IMR-90 (cell line): ENCODE results near the gene RRAGD. TPM values are rescaled to one million over a fixed set of nuclear protein-coding genes. Genes with fewer than 3 reads are reported as not detected.

Source experiments
- ATAC-seq: fragments of 200-7000 bp; cut with Tn5 transposase; 2 replicates; pipeline ENCODE4 v1.9.1; 2020; ENCODE audit warnings: low read depth, mild to moderate bottlenecking, moderate library complexity
- BruUV-seq: library from RNA; stranded (reverse); fragments of 400-500 nt; replicated peaks from 2 replicates; lab custom pipeline; 2021; lab: Mats Ljungman, UMichigan
- CTCF ChIA-PET: fragments of 300-600 bp; formaldehyde crosslinking; extraction: SDS; loops from one replicate; lab custom pipeline; 2021; ENCODE audit warnings: antibody characterized with exemption; lab: Yijun Ruan, JAX
- POLR2A ChIA-PET: fragments of 300-600 bp; sonication (Branson Sonifier 250); formaldehyde crosslinking; loops from one replicate; lab custom pipeline; 2022; ENCODE audit warnings: antibody characterized with exemption; ENCODE audit not compliant: unreplicated experiment; lab: Charles Lee
- DNase-seq: peaks from one replicate; pipeline ENCODE4 v3.0.0; 2013
- H2AFZ ChIP-seq: replicated peaks from 2 replicates; pipeline ENCODE3; 2013; ENCODE audit warnings: low read length, mild to moderate bottlenecking; ENCODE audit not compliant: poor library complexity
- H2AK5ac ChIP-seq: 2 replicates; pipeline ENCODE4 v1.6.1; 2013; ENCODE audit warnings: low read depth, low read length, inconsistent platforms
- H2AK9ac ChIP-seq: replicated peaks from 2 replicates; pipeline ENCODE3; 2013; ENCODE audit warnings: mild to moderate bottlenecking, low read depth, low read length, moderate library complexity; ENCODE audit not compliant: poor library complexity
- H2BK120ac ChIP-seq: 2 replicates; pipeline ENCODE4 v1.6.1; 2013; ENCODE audit warnings: low read depth, low read length, inconsistent platforms
- H2BK15ac ChIP-seq: 3 replicates; pipeline ENCODE4 v1.6.1; 2013; ENCODE audit warnings: low read depth, low read length, inconsistent platforms
- H2BK20ac ChIP-seq: 2 replicates; pipeline ENCODE4 v1.6.1; 2013; ENCODE audit warnings: low read depth, mild to moderate bottlenecking, inconsistent platforms, low read length, moderate library complexity
- H2BK5ac ChIP-seq: 2 replicates; pipeline ENCODE4 v1.6.1; 2013; ENCODE audit warnings: mild to moderate bottlenecking, low read depth, low read length, inconsistent platforms; ENCODE audit not compliant: poor library complexity, severe bottlenecking
- H3K14ac ChIP-seq: replicated peaks from 2 replicates; pipeline ENCODE4 v1.6.1; 2013; ENCODE audit warnings: low read depth, low read length, inconsistent platforms
- H3K18ac ChIP-seq: 2 replicates; pipeline ENCODE4 v1.6.1; 2013; ENCODE audit warnings: low read depth, low read length, control low read depth
- H3K23ac ChIP-seq: 2 replicates; pipeline ENCODE4 v1.6.1; 2013; ENCODE audit warnings: low read depth, low read length, inconsistent platforms
- H3K27ac ChIP-seq: 2 replicates; pipeline ENCODE4 v1.5.1; 2013; ENCODE audit warnings: mild to moderate bottlenecking, control low read depth, low read length; ENCODE audit not compliant: insufficient read depth
- H3K27me3 ChIP-seq: 2 replicates; pipeline ENCODE4 v1.6.1; 2013; ENCODE audit warnings: low read length; ENCODE audit not compliant: control insufficient read depth, insufficient read depth
- H3K36me3 ChIP-seq: 2 replicates; pipeline ENCODE4 v1.6.1; 2013; ENCODE audit warnings: low read length, mixed read lengths; ENCODE audit not compliant: control insufficient read depth, insufficient read depth
- H3K4ac ChIP-seq: 2 replicates; pipeline ENCODE4 v1.6.1; 2013; ENCODE audit warnings: low read depth, low read length, inconsistent platforms
- H3K4me1 ChIP-seq: 2 replicates; pipeline ENCODE4 v1.6.1; 2013; ENCODE audit warnings: low read length, mixed read lengths; ENCODE audit not compliant: control insufficient read depth, insufficient read depth
- H3K4me2 ChIP-seq: 2 replicates; pipeline ENCODE4 v1.6.1; 2013; ENCODE audit warnings: low read depth, mild to moderate bottlenecking, control low read depth, low read length, moderate library complexity
- H3K4me3 ChIP-seq: 2 replicates; pipeline ENCODE4 v1.5.1; 2013; ENCODE audit warnings: low read depth, mild to moderate bottlenecking, control low read depth, low read length, moderate library complexity; ENCODE audit not compliant: insufficient read depth
- H3K56ac ChIP-seq: 2 replicates; pipeline ENCODE4 v1.6.1; 2013; ENCODE audit warnings: low read length, inconsistent platforms; ENCODE audit not compliant: insufficient read depth; ENCODE audit errors: extremely low read depth
- H3K79me1 ChIP-seq, 2 experiments: 2 replicates each; pipeline ENCODE4 v1.6.1; 2013; ENCODE audit warnings: low read length in 2 of 2, inconsistent platforms in 1 of 2, low read depth in 1 of 2
- H3K9ac ChIP-seq: 2 replicates; pipeline ENCODE4 v1.6.1; 2013; ENCODE audit warnings: low read depth, low read length, control low read depth
- H3K9me1 ChIP-seq: 2 replicates; pipeline ENCODE4 v1.6.1; 2013; ENCODE audit warnings: low read length, inconsistent platforms; ENCODE audit not compliant: insufficient read depth
- H3K9me3 ChIP-seq: 2 replicates; pipeline ENCODE4 v1.6.1; 2013; ENCODE audit warnings: low read length; ENCODE audit not compliant: control insufficient read depth, insufficient read depth
- H4K20me1 ChIP-seq: 2 replicates; pipeline ENCODE4 v1.6.1; 2013; ENCODE audit warnings: low read length, inconsistent platforms; ENCODE audit not compliant: insufficient read depth
- H4K5ac ChIP-seq: 2 replicates; pipeline ENCODE4 v1.6.1; 2013; ENCODE audit warnings: mild to moderate bottlenecking, low read depth, low read length, control low read depth
- H4K8ac ChIP-seq, 2 experiments: 2 replicates each; pipeline ENCODE4 v1.6.1; 2013; ENCODE audit warnings: low read depth in 2 of 2, low read length in 2 of 2, control low read depth in 1 of 2, inconsistent platforms in 1 of 2
- H4K91ac ChIP-seq: 2 replicates; pipeline ENCODE4 v1.6.1; 2013; ENCODE audit warnings: low read depth, low read length, inconsistent platforms; ENCODE audit not compliant: insufficient read depth
- BHLHE40 ChIP-seq: fragments of 150-350 bp; IDR thresholded peaks from 2 replicates; pipeline ENCODE4 v1.6.1; 2016; ENCODE audit warnings: mild to moderate bottlenecking, low read depth, low read length
- CEBPB ChIP-seq: IDR thresholded peaks from 2 replicates; pipeline ENCODE4 v1.6.1; 2012; ENCODE audit warnings: low read depth, low read length, improper control_type of control experiment
- CHD1 ChIP-seq: IDR thresholded peaks from 2 replicates; pipeline ENCODE4 v1.6.1; 2012; ENCODE audit warnings: low read depth, low read length, improper control_type of control experiment
- FOS ChIP-seq: fragments of 150-350 bp; IDR thresholded peaks from 2 replicates; pipeline ENCODE4 v1.6.1; 2016; ENCODE audit warnings: low read depth, low read length
- MAFK ChIP-seq: IDR thresholded peaks from 2 replicates; pipeline ENCODE4 v1.6.1; 2012; ENCODE audit warnings: low read depth, low read length, improper control_type of control experiment
- MAZ ChIP-seq: IDR thresholded peaks from 2 replicates; pipeline ENCODE4 v1.6.1; 2012; ENCODE audit warnings: low read depth, mild to moderate bottlenecking, low read length, improper control_type of control experiment, moderate library complexity, borderline replicate concordance
- MXI1 ChIP-seq: IDR thresholded peaks from 2 replicates; pipeline ENCODE4 v1.6.1; 2012; ENCODE audit warnings: low read depth, mild to moderate bottlenecking, low read length, moderate library complexity, borderline replicate concordance
- NFE2L2 ChIP-seq: fragments of 150-350 bp; IDR thresholded peaks from 2 replicates; pipeline ENCODE4 v1.6.1; 2016; ENCODE audit warnings: low read depth, mild to moderate bottlenecking, low read length
- POLR2A ChIP-seq: IDR thresholded peaks from 2 replicates; pipeline ENCODE4 v1.6.1; 2012; ENCODE audit warnings: mild to moderate bottlenecking, low read depth, low read length
- RAD21 ChIP-seq: IDR thresholded peaks from 2 replicates; pipeline ENCODE4 v1.6.1; 2012; ENCODE audit warnings: low read length, improper control_type of control experiment
- RCOR1 ChIP-seq: IDR thresholded peaks from 2 replicates; pipeline ENCODE4 v1.6.1; 2012; ENCODE audit warnings: mild to moderate bottlenecking, low read length, improper control_type of control experiment; ENCODE audit not compliant: insufficient replicate concordance
- RFX5 ChIP-seq: IDR thresholded peaks from 2 replicates; pipeline ENCODE4 v1.8.0; 2012; ENCODE audit warnings: low read depth, mild to moderate bottlenecking, low read length, moderate library complexity
- SMC3 ChIP-seq: fragments of 150-350 bp; IDR thresholded peaks from 2 replicates; pipeline ENCODE4 v1.6.1; 2016; ENCODE audit warnings: low read depth, mild to moderate bottlenecking, antibody characterized with exemption, low read length, moderate library complexity
- WGBS, 2 experiments: methylation state at CpG; one replicate each; pipeline versions ENCODE4 v1.1.5 to v1.1.7; 2013; ENCODE audit warnings: missing lambda C conversion rate in 2 of 2; ENCODE audit not compliant: insufficient read length in 1 of 2; ENCODE audit errors: extremely low coverage in 2 of 2; 5-methylcytosine and 5-hydroxymethylcytosine counted together
- dilution Hi-C: fragments of 300-500 bp; cut with HindIII; formaldehyde crosslinking; loops from one replicate; pipeline ENCODE4 v1.14.3; 2018; ENCODE audit warnings: low sequenced_read_pairs; ENCODE audit not compliant: unreplicated experiment
- in situ Hi-C: fragments of 300-500 bp; cut with MboI; formaldehyde crosslinking; loops from 3 replicates; pipeline ENCODE4 v1.14.3; 2019; ENCODE audit warnings: low sequenced_read_pairs, inconsistent platforms, mixed read lengths
- intact Hi-C: fragments of 100-400 bp; cut with micrococcal nuclease; formaldehyde crosslinking; loops from 2 replicates; pipeline ENCODE4 v1.10.0; 2022
- polyA plus RNA-seq, 3 experiments: library from polyadenylated mRNA; depleted of rRNA; stranded (reverse); fragments of >200 nt; gene quantifications; 2 replicates each; pipeline ENCODE4 v1.2.3, GENCODE V29; 2012; ENCODE audit warnings: low replicate concordance in 1 of 3
- total RNA-seq: library from RNA; depleted of rRNA; stranded (reverse); fragments of >200 nt; gene quantifications from 2 replicates; pipeline ENCODE4 v1.2.3, GENCODE V29; 2012
- TF ChIP-seq, protein P1 (sequence below): conservative IDR thresholded peaks from 2 replicates; pipeline ENCODE4 v1.5.1; 2012; ENCODE audit warnings: mild to moderate bottlenecking, low read depth, low read length, improper control_type of control experiment
- TF ChIP-seq, protein P2 (sequence below): fragments of 150-350 bp; IDR thresholded peaks from 2 replicates; pipeline ENCODE4 v1.6.1; 2016; ENCODE audit warnings: low read depth, mild to moderate bottlenecking, low read length, moderate library complexity, borderline replicate concordance
- TF ChIP-seq, protein P3 (sequence below): fragments of 150-350 bp; IDR thresholded peaks from 2 replicates; pipeline ENCODE4 v1.6.1; 2017; ENCODE audit warnings: mild to moderate bottlenecking, antibody characterized with exemption, low read length, low read depth

Gene RRAGD
- total and polyA plus RNA-seq, 2 of the 4 experiments (the other 2 are of a cell fraction): not detected

DNA sequence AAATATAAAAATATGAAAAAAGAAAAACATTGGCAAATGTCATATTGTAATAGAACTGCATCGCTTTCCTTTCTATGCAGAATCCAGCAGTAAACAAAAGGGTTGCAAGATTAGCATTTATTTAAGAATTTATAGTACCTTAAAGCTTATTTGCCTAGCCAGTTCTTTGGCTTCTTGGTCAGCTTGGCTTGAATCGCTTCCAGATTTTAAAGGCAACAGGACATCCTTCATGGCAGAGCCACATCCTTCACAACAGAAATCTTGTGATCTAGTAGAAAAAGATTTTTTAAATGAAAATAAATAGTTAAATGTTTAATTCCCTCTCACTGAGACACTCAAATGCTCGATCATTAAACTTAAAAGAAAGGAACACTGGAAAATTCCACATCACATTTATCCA is 76.9 kb downstream of the RRAGD start:
- Histone ChIP-seq H3K9ac (no peak overlapping the region), H3K18ac (no peak overlapping the region), H4K20me1 (no peaks in the 10 kb centered on the region), H4K91ac (no peak overlapping the region), H3K4ac (no peak overlapping the region), H3K27ac (no peak overlapping the region), H3K27me3 (no peaks in the 10 kb centered on the region), H3K9me1 (peaks cover 2% of the 10 kb centered on the region; the same call in 1 of the 2 replicates), H3K14ac (no peak overlapping the region), H2BK120ac (no peak overlapping the region), H4K8ac (no peak overlapping the region), H3K79me1 (peaks cover 19 to 20% of the 10 kb centered on the region in 2 experiments), H2AFZ (no peak overlapping the region), H3K36me3 (peaks cover 22% of the 10 kb centered on the region), H2BK20ac (no peak overlapping the region), H4K5ac (no peak overlapping the region), H3K4me3 (no peak overlapping the region), H2AK5ac (no peak overlapping the region), H3K4me2 (no peak overlapping the region), H2AK9ac (no peak overlapping the region), H3K56ac (no peak overlapping the region), H3K4me1 (0 out of 2 replicates have a peak, but pooled peaks cover 2% of the 10 kb centered on the region), H2BK5ac (no peak overlapping the region), H3K9me3 (no peaks in the 10 kb centered on the region), H3K23ac (no peak overlapping the region), H2BK15ac (no peak overlapping the region)
- no peak for DNase-seq
- no CpG with 5 or more reads among the region's 3 CpGs for WGBS, 2 experiments
- no peak for ATAC-seq
- POLR2A ChIA-PET: no interaction called here
- no peak for TF ChIP-seq MXI1
- TF ChIP-seq MAFK: no peak
- TF ChIP-seq CHD1: no peak
- TF ChIP-seq POLR2A: no peak
- no peak for TF ChIP-seq NFE2L2
- TF ChIP-seq, protein P1, sequence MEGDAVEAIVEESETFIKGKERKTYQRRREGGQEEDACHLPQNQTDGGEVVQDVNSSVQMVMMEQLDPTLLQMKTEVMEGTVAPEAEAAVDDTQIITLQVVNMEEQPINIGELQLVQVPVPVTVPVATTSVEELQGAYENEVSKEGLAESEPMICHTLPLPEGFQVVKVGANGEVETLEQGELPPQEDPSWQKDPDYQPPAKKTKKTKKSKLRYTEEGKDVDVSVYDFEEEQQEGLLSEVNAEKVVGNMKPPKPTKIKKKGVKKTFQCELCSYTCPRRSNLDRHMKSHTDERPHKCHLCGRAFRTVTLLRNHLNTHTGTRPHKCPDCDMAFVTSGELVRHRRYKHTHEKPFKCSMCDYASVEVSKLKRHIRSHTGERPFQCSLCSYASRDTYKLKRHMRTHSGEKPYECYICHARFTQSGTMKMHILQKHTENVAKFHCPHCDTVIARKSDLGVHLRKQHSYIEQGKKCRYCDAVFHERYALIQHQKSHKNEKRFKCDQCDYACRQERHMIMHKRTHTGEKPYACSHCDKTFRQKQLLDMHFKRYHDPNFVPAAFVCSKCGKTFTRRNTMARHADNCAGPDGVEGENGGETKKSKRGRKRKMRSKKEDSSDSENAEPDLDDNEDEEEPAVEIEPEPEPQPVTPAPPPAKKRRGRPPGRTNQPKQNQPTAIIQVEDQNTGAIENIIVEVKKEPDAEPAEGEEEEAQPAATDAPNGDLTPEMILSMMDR: no peak
- TF ChIP-seq RAD21: no peak
- TF ChIP-seq BHLHE40: no peak
- TF ChIP-seq MAZ: no peak
- TF ChIP-seq RFX5: no peak
- no peak for TF ChIP-seq SMC3
- TF ChIP-seq FOS: no peak
- TF ChIP-seq RCOR1: no peak
- no peak for TF ChIP-seq CEBPB
- TF ChIP-seq, protein P2, sequence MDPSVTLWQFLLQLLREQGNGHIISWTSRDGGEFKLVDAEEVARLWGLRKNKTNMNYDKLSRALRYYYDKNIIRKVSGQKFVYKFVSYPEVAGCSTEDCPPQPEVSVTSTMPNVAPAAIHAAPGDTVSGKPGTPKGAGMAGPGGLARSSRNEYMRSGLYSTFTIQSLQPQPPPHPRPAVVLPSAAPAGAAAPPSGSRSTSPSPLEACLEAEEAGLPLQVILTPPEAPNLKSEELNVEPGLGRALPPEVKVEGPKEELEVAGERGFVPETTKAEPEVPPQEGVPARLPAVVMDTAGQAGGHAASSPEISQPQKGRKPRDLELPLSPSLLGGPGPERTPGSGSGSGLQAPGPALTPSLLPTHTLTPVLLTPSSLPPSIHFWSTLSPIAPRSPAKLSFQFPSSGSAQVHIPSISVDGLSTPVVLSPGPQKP: no peak
- TF ChIP-seq, protein P3, sequence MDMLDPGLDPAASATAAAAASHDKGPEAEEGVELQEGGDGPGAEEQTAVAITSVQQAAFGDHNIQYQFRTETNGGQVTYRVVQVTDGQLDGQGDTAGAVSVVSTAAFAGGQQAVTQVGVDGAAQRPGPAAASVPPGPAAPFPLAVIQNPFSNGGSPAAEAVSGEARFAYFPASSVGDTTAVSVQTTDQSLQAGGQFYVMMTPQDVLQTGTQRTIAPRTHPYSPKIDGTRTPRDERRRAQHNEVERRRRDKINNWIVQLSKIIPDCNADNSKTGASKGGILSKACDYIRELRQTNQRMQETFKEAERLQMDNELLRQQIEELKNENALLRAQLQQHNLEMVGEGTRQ: no peak
- intact Hi-C loops: no loop called here
- CTCF ChIA-PET: interaction anchor here (0.8 kb wide), 1 partner anchor 9 kb away, joined by 3 read pairs; no protein-coding TSS in a partner anchor
- dilution Hi-C loops: no loop called here
- in situ Hi-C loops: no loop called here
- no TSS peak for BruUV-seq
